Endodermal cell (in vitro differentiated cells): ENCODE results near the gene PLD6. TPM values are rescaled to one million over a fixed set of nuclear protein-coding genes. Genes with fewer than 3 reads are reported as not detected.

Source experiments
- DNase-seq: peaks from one replicate; pipeline ENCODE4 v3.0.0-alpha.2; 2017
- H3K27ac ChIP-seq: 2 replicates; pipeline ENCODE4 v1.5.1; 2013; ENCODE audit warnings: mild to moderate bottlenecking, low read depth, low read length, moderate library complexity
- H3K27me3 ChIP-seq: 2 replicates; pipeline ENCODE4 v1.6.1; 2013; ENCODE audit warnings: mild to moderate bottlenecking, low read length, moderate library complexity; ENCODE audit not compliant: insufficient read depth, control insufficient read depth, poor library complexity, severe bottlenecking
- H3K36me3 ChIP-seq: 2 replicates; pipeline ENCODE4 v1.7.0; 2013; ENCODE audit warnings: mild to moderate bottlenecking, low read length, moderate library complexity; ENCODE audit not compliant: control insufficient read depth, insufficient read depth
- H3K4me1 ChIP-seq: one replicate; pipeline ENCODE4 v1.7.0; 2013; ENCODE audit warnings: low read length; ENCODE audit not compliant: control insufficient read depth, insufficient read depth
- H3K4me3 ChIP-seq: 2 replicates; pipeline ENCODE4 v1.5.1; 2013; ENCODE audit warnings: mild to moderate bottlenecking, low read length, moderate library complexity
- H3K9ac ChIP-seq: 2 replicates; pipeline ENCODE4 v1.6.1; 2013; ENCODE audit warnings: mild to moderate bottlenecking, low read length, moderate library complexity; ENCODE audit not compliant: poor library complexity, severe bottlenecking; ENCODE audit errors: extremely low read depth
- H3K9me3 ChIP-seq: 2 replicates; pipeline ENCODE4 v1.6.1; 2013; ENCODE audit warnings: mild to moderate bottlenecking, low read length, moderate library complexity; ENCODE audit not compliant: control insufficient read depth
- H3K27ac Mint-ChIP-seq: 2 replicates; pipeline ENCODE4 v1.8.0; 2020; ENCODE audit warnings: mixed read lengths
- H3K27me3 Mint-ChIP-seq: 2 replicates; pipeline ENCODE4 v1.8.0; 2021; ENCODE audit warnings: mild to moderate bottlenecking, mixed read lengths; ENCODE audit not compliant: insufficient read depth
- H3K36me3 Mint-ChIP-seq: 2 replicates; pipeline ENCODE4 v1.8.0; 2020; ENCODE audit warnings: low read depth, mixed read lengths
- H3K4me1 Mint-ChIP-seq: 2 replicates; pipeline ENCODE4 v1.8.0; 2020; ENCODE audit warnings: mixed read lengths
- H3K4me3 Mint-ChIP-seq: 2 replicates; pipeline ENCODE4 v1.8.0; 2020; ENCODE audit warnings: mild to moderate bottlenecking, moderate library complexity, mixed read lengths
- H3K9me3 Mint-ChIP-seq: 2 replicates; pipeline ENCODE4 v1.8.0; 2020; ENCODE audit warnings: mild to moderate bottlenecking, mixed read lengths
- CTCF ChIP-seq: fragments of 200-600 bp; sonication (generic); conservative IDR thresholded peaks from 2 replicates; pipeline ENCODE4 v1.5.0; 2021; ENCODE audit warnings: antibody characterized with exemption, mild to moderate bottlenecking
- WGBS, 2 experiments: methylation state at CpG; one replicate each; pipeline versions ENCODE4 v1.1.5 to v1.1.7; 2013; ENCODE audit warnings: missing lambda C conversion rate in 2 of 2, mixed read lengths in 1 of 2; ENCODE audit not compliant: insufficient coverage in 1 of 2, insufficient read length in 1 of 2; 5-methylcytosine and 5-hydroxymethylcytosine counted together
- total RNA-seq, 2 donors: library from RNA; stranded (reverse); fragmentation: NEBNext Ultra II Directional in 1 of 2; extraction: Animal tissue kit (Norgen Biotek cat#: 25700) in 1 of 2; gene quantifications; 2 replicates in 1 of 2; 3 replicates in 1 of 2; pipeline ENCODE4 v1.2.1, GENCODE V29; 2021

PLD6 gene
- total RNA-seq, 2 donors from 2014 or later = 0.42 to 1.5 TPM

DNA sequence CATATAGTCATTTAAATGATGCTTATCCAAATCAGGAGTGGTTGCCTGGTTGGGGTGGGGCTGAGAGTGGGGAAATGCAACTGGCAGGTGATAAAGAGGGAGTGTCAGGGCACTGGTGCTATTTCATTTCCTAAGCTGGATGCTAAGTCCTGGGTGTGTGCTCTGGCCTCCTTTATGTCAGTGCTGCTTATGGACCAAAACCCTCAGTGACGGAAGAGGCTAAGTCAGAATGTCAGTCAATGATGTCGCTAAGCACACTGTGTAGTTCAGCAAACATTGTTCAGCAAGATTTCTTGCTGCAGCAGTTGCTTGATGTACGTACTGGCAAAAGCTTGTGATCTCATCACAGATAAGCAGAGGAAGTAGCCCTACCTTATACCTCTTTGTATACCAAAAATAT lies 47.3 kb upstream of the PLD6 start:
- Histone ChIP-seq H3K27me3 (no peaks in the 10 kb centered on the region), H3K36me3 (peaks cover 80% of the 10 kb centered on the region), H3K9me3 (peaks cover 5% of the 10 kb centered on the region), H3K4me1 (no peaks in the 10 kb centered on the region), H3K9ac (no peak overlapping the region), H3K27ac (no peak overlapping the region), H3K4me3 (no peak overlapping the region)
- H3K27me3 Mint-ChIP-seq = no peaks in the 10 kb centered on the region
- H3K36me3 Mint-ChIP-seq = peaks cover 73% of the 10 kb centered on the region
- no peak overlapping the region for H3K27ac Mint-ChIP-seq
- H3K4me1 Mint-ChIP-seq = no peaks in the 10 kb centered on the region
- no peak for TF ChIP-seq CTCF
- no peak overlapping the region for H3K4me3 Mint-ChIP-seq
- H3K9me3 Mint-ChIP-seq = no peaks in the 10 kb centered on the region
- no peak for DNase-seq
- WGBS, 2 experiments = 96 to 100% methylated on average over 2 to 3 of the region's 3 CpGs

- Mint-ChIP-seq H3K27ac (no peak overlapping the region), H3K4me3 (no peak overlapping the region), H3K4me1 (no peaks in the 10 kb centered on the region), H3K9me3 (no peaks in the 10 kb centered on the region), H3K36me3 (peaks cover 69% of the 10 kb centered on the region), H3K27me3 (no peaks in the 10 kb centered on the region)
- DNase-seq = no peak
- no peak overlapping the region for H3K4me3 ChIP-seq
- no peak overlapping the region for H3K9ac ChIP-seq
- H3K27me3 ChIP-seq = no peaks in the 10 kb centered on the region
- peaks cover 5% of the 10 kb centered on the region for H3K9me3 ChIP-seq
- no peaks in the 10 kb centered on the region for H3K4me1 ChIP-seq
- H3K36me3 ChIP-seq = peaks cover 76% of the 10 kb centered on the region
- H3K27ac ChIP-seq = no peak overlapping the region
- 81 to 84% methylated on average over 5 to 9 of the region's 9 CpGs for WGBS, 2 experiments
- TF ChIP-seq CTCF = no peak
Measured at GRCh38 chr17:17252149-17252661, 46.1 kb upstream of the PLD6 start.

GRCh38 chr17:17246879-17247278 lies 40.7 kb upstream of the PLD6 start:
- Mint-ChIP-seq H3K4me1 (no peaks in the 10 kb centered on the region), H3K27me3 (no peaks in the 10 kb centered on the region), H3K9me3 (no peaks in the 10 kb centered on the region), H3K27ac (no peak overlapping the region), H3K36me3 (peaks cover 47% of the 10 kb centered on the region), H3K4me3 (no peak overlapping the region)
- Histone ChIP-seq H3K27ac (no peak overlapping the region), H3K4me3 (no peak overlapping the region), H3K9me3 (no peaks in the 10 kb centered on the region), H3K27me3 (no peaks in the 10 kb centered on the region), H3K4me1 (no peaks in the 10 kb centered on the region), H3K9ac (no peak overlapping the region), H3K36me3 (peaks cover 49% of the 10 kb centered on the region)
- no peak for TF ChIP-seq CTCF
- WGBS, 2 experiments = 95 to 96% methylated on average over 2 to 3 of the region's 3 CpGs
- no peak for DNase-seq
